HG03432 (cell line): ENCODE measurements around the gene CCNYL1.
A peak's percentile ranks its signal among the peaks of the same experiment; 100 is the strongest.
"Not testable (repeated sequence)": the region's sequence is repeated elsewhere in the genome, so short reads cannot be mapped to it uniquely, and the experiment has no call there.

ENCODE experiments used
- ATAC-seq: cut with Tn5 transposase; IDR thresholded peaks from one replicate; pipeline ENCODE4 v1.9.1; 2021; ENCODE audit warnings: mild to moderate bottlenecking, moderate library complexity; ENCODE audit not compliant: unreplicated experiment

The CCNYL1 gene

DNA sequence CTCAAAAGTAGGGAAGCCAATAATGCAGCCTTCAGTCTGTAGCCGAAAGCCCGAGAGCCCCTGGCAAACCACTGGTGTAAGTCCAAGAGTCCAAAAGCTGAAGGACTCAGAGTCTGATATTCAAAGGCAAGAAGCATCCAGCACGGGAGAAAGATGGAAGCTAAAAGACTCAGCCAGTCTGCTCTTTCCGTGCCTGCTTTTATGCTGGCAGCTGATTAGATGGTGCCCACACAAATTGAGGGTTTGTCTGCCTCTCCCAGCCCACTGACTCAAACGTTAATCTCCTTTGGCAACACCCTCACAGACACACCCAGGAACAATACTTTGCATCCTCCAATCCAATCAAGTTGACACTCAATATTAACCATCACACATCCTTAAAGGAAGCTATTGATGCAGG lies 14.5 kb upstream of the CCNYL1 start:
- not testable (repeated sequence) for ATAC-seq

- ATAC-seq, result no peak
Measured at GRCh38 chr2:207697411-207697810, 14.0 kb upstream of the CCNYL1 start.

GRCh38 chr2:207698301-207698700 lies 13.1 kb upstream of the CCNYL1 start:
- no peak for ATAC-seq

GRCh38 chr2:207704078-207704477 lies 7.4 kb upstream of the CCNYL1 start:
- no peak for ATAC-seq

DNA sequence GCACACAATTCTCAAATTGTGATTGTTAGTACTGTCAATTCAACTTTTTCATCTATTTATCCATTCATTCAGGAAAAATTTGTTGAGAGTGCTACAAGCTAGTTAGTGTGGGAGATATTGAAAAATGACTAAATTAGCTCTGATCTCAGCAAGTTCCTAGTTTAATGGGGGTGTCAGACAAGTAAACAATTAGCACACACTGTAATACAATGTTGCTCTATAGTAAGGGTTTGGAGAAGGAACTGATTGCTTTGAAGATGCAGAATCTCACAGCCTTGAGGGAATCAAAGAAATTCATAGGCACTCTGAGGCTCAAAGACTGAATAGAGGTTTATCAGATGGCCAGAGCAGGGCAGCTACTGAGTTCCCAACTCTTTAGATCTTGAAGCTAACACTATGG lies 6.8 kb upstream of the CCNYL1 start:
- ATAC-seq, result no peak

DNA sequence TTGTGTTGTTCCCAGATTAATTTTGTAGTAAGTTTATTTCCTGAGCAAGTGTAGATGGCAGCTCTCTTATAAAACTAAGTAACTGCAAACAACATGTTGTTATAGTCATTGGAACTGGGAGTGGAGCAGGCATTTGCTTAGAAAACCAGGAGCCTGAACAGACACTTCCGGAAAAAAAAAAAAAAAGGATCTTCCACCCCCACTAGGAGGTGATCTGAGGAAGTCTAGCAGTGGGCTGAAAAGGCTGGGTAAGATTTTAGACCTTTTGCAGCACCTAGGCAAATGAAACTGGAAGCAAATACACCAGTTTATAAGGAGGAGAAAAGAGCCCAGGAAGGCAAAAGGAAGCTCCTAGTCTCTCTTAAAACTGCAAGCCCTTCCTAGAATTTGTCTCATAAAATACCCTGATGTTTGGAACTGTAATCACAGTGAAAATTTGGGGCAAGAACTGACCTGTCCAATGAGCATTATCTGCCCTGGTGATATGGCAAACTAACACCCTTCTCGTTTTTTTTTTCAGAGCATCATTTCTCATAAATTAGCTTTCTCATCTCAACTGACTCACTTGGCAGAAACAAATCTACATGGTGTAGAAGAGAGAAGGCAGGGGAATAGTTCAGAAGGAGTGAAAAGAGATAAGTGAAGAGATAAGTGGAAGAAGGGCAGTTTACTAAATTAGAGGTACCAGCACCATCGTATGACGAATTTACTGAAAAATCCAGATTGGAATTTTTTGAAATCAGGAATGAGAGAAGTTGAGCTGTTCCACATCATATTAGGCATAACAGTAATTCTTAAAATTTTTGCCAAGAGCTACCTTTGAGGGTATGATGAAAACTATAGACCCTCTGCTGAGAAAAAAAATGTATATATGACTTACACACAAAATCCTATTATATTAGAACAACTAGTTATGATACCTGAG lies 4.2 kb upstream of the CCNYL1 start:
- ATAC-seq, result no peak

DNA sequence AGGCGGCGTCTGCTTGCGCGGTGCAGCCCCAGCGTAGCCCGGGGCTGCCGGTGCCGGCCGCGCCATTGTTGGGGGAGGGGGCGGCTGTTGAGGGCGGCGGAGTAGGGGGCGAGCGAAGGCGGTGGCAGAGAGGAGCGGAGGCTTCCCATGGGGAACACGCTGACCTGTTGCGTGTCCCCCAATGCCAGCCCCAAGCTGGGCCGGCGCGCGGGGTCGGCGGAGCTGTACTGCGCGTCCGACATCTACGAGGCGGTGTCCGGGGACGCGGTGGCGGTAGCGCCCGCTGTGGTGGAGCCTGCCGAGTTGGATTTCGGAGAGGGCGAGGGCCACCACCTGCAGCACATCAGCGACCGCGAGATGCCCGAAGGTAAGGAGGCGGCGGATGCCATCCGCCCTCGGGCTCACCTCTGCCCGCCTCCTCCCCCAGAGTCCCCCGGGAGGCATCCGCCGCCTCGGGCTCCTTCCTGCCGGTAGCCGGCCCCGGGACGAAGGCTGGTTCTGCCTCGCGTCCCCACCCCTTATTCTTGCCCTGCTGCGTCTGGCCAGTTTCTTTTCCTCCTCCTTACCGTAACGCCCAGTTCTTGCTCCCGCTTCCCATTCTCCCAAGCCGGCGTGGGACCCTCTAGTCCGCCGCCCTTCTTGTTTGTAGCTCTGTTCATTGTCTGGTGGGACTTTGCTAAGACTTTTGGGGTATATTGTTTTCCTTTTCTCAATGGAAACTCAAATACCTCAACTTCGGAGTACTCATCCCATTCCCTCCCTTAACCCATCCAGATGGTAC lies 500 bp downstream of the CCNYL1 start:
- peak; percentile 31 for ATAC-seq

DNA sequence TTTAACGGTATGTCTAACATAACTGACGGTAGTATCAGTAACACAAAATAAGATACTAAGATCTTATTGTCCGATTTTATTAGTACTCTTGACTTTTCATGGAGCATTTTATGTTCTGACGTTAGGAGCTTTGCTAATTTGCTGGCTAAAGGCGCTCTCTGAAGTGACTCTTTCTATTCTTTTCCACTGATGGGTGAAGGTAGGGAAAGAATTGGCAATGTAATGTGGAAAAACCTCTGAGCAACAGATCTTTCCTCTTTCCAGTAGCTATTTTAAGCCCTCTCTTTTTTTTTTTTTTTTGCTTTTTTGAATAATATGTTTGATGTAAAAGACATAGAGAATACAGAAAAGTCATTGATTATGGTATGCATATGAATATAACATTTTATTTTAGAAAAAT lies 4.6 kb downstream of the CCNYL1 start:
- no peak for ATAC-seq

- ATAC-seq, result no peak
Measured at GRCh38 chr2:207718521-207718920, 7.1 kb downstream of the CCNYL1 start.

DNA sequence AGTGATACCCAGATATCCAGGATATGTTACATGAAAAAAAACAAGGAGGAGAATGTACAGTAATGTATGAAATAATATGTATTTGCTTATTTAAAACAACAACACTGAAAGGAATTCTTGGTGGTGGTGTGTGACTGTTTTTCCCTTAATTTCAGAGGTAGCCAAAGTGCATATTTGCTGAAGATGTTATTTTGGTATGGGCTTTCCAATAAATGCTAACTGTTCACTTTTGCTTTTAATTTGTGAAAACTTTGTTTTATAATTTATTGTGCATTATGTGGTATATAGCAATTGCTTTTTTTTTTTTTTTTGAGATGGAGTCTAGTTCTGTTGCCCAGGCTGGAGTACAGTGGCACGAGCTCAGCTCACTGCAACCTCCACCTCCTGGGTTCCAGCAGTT lies 7.6 kb downstream of the CCNYL1 start:
- no peak for ATAC-seq

- not testable (repeated sequence) for ATAC-seq
Measured at GRCh38 chr2:207719655-207720054, 8.2 kb downstream of the CCNYL1 start.

DNA sequence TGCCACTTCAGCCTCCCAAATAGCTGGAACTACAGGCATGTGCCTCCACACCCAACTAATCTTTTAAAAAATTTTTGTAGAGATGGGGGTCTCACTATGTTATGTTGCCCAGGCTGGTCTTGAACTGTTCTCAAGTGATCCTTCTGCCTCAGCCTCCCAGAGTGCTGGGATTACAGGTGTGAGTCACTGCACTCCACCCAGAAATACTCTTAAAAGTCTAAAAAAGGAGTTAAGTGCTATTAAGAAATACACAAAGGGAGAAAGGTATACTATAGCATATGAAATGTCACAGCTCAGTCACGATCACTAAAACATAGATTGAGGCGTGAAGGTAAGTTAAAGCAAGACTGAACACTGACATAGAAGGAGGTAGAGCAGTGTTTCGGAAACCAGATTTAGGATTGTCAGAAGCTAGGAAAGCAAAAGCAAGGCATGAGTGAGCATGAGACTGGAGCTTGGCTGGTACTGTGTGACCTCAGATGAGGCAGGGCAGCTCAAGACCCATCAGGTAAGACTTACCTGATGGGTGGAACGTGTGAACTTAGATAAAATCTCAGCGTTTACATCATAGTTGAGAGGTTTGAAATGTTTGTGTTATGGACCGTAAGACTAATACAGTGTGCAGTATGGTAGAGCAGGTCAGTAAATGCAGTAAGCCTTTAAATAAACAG lies 9.2 kb downstream of the CCNYL1 start:
- ATAC-seq, result no peak

DNA sequence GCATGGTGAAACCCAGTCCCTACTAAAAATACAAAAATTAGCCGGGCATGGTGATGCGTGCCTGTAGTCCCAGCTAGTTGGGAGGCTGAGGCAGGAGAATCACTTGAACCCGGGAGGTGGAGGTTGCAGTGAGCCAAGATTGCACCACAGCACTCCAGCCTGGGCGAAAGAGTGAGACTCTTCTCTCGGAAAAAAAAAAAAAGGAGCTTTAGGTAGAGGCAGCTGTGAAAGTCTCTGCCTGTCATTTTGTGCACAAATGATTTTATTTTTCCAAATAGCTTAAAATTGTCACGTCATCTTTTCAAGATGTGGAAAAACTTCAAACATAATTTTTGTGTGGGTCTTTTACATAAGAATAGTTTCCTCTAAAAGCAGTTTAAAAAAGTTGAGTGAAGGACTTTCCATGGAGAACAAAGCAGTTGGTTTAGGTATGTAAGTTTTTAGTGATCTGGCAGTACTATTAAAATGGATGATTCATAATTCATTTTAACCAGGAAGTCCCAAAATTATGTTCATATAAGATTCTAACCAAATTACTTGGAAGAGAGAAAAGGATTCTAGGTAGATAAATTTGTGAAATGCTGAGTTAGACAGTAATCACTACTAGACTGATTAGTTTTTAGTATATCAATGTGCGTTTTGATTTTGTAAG lies 11.5 kb downstream of the CCNYL1 start:
- no peak for ATAC-seq

GRCh38 chr2:207723425-207723787 lies 12.0 kb downstream of the CCNYL1 start:
- ATAC-seq, result not testable (repeated sequence)

DNA sequence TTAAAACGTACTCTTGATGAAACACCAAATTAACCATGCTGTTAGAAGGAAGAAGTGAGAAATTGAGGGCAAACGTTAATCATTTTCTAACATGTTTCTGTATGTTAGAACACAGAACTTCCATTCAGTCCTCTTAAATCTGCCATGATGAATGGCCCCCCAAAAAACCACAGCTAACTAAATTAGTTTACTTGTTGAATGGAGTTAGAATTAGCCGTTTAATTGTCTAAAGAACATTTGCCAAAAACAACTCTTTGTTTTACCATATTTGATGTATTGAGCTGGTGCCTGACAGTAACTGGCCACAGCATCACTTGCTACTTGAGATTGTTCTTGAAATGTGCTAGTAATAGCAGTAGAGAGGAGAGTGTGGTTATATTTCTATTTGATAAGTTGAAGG lies 12.7 kb downstream of the CCNYL1 start:
- peak; percentile 61 for ATAC-seq

DNA sequence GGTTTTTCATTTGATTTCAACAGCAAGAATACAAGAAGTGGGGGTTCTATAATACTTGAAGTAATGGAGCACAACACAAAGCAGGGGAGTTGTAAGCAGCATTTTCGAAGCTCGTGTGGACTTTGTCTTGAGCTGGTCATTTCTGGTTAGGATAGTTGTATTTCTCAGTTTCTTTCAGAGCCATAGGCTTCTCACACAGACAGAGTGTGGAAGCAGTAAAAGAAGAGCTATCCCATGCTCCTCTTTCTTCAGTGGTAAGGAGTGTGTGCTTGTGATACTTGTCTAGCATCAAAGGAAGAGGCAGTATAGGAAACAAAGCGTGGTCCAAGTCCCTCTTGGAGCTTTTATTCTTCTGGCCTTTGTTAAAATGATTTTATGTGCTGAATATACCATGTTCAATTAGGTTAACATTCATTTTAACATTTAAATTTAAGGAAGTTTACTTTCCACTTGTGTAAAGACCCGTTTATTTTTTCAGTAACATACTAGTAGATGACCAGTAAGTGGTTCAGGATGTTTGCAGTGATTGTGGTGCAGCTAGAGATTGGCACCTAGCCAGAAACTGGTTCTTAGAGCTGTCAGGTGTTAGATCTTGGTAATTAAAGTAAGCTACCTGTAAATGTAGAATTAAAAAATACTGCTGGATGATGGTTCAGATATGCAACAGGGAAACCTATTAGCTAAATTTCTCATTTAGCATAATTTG lies 14.6 kb downstream of the CCNYL1 start:
- no peak for ATAC-seq

GRCh38 chr2:207727261-207727660 lies 15.8 kb downstream of the CCNYL1 start:
- ATAC-seq, result no peak

GRCh38 chr2:207729465-207729998 lies 18.1 kb downstream of the CCNYL1 start:
- no peak for ATAC-seq

DNA sequence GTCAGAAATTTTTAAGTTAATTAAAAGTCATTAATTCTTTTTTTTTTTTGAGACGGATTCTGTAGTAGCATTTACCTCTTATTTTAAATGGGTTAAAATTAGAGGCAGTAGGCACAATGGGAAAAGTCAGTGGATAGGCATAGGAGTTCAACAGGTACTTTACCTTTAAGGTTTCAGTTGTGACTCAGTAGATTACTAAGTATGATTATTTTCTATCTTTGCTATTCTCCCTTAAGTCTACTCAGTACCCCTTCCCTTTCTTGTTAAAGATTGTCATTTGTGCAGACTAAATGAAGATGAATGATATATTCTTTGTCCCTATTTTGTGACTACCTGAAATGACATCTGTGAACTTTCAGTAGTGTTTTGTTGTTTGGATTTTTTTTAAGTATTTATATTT lies 19.7 kb downstream of the CCNYL1 start:
- no peak for ATAC-seq

- ATAC-seq, result no peak
Measured at GRCh38 chr2:207733597-207734240, 22.3 kb downstream of the CCNYL1 start.
